HepG2 (cell line): ENCODE results near the gene BRK1. TPM values are rescaled to one million over a fixed set of nuclear protein-coding genes. Genes with fewer than 3 reads are reported as not detected.

ENCODE experiments used
- ARID3A ChIP-seq: IDR thresholded peaks from 2 replicates; pipeline ENCODE4 v1.6.1; 2012; ENCODE audit warnings: low read depth, low read length, improper control_type of control experiment
- FLYWCH1 ChIP-seq: sonication (generic); formaldehyde crosslinking; IDR thresholded peaks from 2 replicates; pipeline ENCODE4 v1.8.1; 2023; ENCODE audit warnings: mild to moderate bottlenecking, missing genetic modification reagents
- FOXO4 ChIP-seq: sonication (generic); formaldehyde crosslinking; conservative IDR thresholded peaks from 2 replicates; pipeline ENCODE4 v1.8.1; 2023; ENCODE audit warnings: missing genetic modification reagents
- MATR3 ChIP-seq: sonication (generic); formaldehyde crosslinking; IDR thresholded peaks from 2 replicates; pipeline ENCODE4 v1.4.0; 2020; ENCODE audit warnings: missing genetic modification reagents
- NRL ChIP-seq: sonication (generic); formaldehyde crosslinking; IDR thresholded peaks from 2 replicates; pipeline ENCODE4 v1.5.0; 2020; ENCODE audit warnings: missing genetic modification reagents, mild to moderate bottlenecking, moderate library complexity, borderline replicate concordance
- PRPF4 ChIP-seq: fragments of 200-400 bp; formaldehyde crosslinking; IDR thresholded peaks from 2 replicates; pipeline ENCODE4 v1.6.1; 2016; ENCODE audit warnings: low read length, low read depth; ENCODE audit not compliant: poor library complexity, severe bottlenecking
- RFXANK ChIP-seq: IDR thresholded peaks from 2 replicates; pipeline ENCODE4 v1.6.1; 2016
- TRIM24 ChIP-seq: sonication (generic); formaldehyde crosslinking; IDR thresholded peaks from 2 replicates; pipeline ENCODE4 v1.8.0; 2022; ENCODE audit warnings: mild to moderate bottlenecking, missing genetic modification reagents
- ZNF280D ChIP-seq: sonication (generic); formaldehyde crosslinking; IDR thresholded peaks from 2 replicates; pipeline ENCODE4 v1.5.1; 2020; ENCODE audit warnings: mild to moderate bottlenecking, missing genetic modification reagents
- ZNF318 ChIP-seq: sonication (generic); formaldehyde crosslinking; IDR thresholded peaks from 2 replicates; pipeline ENCODE4 v1.4.0; 2020; ENCODE audit warnings: mild to moderate bottlenecking, missing genetic modification reagents
- ZNF34 ChIP-seq: sonication (generic); formaldehyde crosslinking; IDR thresholded peaks from 2 replicates; pipeline ENCODE4 v1.4.0; 2020; ENCODE audit warnings: mild to moderate bottlenecking, missing genetic modification reagents, borderline replicate concordance
- ZNF44 ChIP-seq: sonication (generic); formaldehyde crosslinking; IDR thresholded peaks from 2 replicates; pipeline ENCODE4 v1.5.1; 2020; ENCODE audit warnings: mild to moderate bottlenecking, missing genetic modification reagents
- ZNF460 ChIP-seq: sonication (generic); formaldehyde crosslinking; IDR thresholded peaks from 2 replicates; pipeline ENCODE4 v1.5.1; 2020; ENCODE audit warnings: missing genetic modification reagents, mild to moderate bottlenecking, borderline replicate concordance
- ZNF766 ChIP-seq: sonication (generic); formaldehyde crosslinking; IDR thresholded peaks from 2 replicates; pipeline ENCODE4 v1.5.0; 2020; ENCODE audit warnings: missing genetic modification reagents, borderline replicate concordance
- ZNF878 ChIP-seq: sonication (generic); formaldehyde crosslinking; IDR thresholded peaks from 2 replicates; pipeline ENCODE4 v1.8.1; 2023; ENCODE audit warnings: mild to moderate bottlenecking, missing genetic modification reagents, moderate library complexity
- polyA plus RNA-seq, 8 experiments: library from polyadenylated mRNA; depleted of rRNA in 3 of 8; stranded (reverse) in 7 of 8; unstranded in 1 of 8; fragments of >200 nt; fragmentation: Illumina TruSeq in 4 of 8; extraction: Trizol in 4 of 8; gene quantifications; 2 replicates each; pipeline versions ENCODE4 v1.2.1 to v1.2.3, GENCODE V29; 2011 to 2016; ENCODE audit warnings: low read depth in 4 of 8, missing spikeins in 1 of 8, mixed read lengths in 1 of 8; ENCODE audit not compliant: insufficient read depth in 1 of 8
- total RNA-seq, 5 experiments: library from RNA; depleted of rRNA; stranded (reverse); fragments of >200 nt; fragmentation: Illumina TruSeq; extraction: Trizol; gene quantifications; 2 replicates each; pipeline ENCODE4 v1.2.3, GENCODE V29; 2016; ENCODE audit warnings: low read depth in 1 of 5

The BRK1 gene
- total and polyA plus RNA-seq, 2 of the 13 experiments (the other 11 are each of a cell fraction or from before 2014, with no cell fraction given), result 118 to 155 TPM

- no peak for TF ChIP-seq ZNF318 (CRISPR knock-in tag)
- TF ChIP-seq PRPF4, result peak; percentile 59
- no peak for TF ChIP-seq RFXANK (CRISPR knock-in tag)
- peak; percentile 42; the same call in 1 of the 2 replicates for TF ChIP-seq ZNF460 (CRISPR knock-in tag)
- no peak for TF ChIP-seq FLYWCH1 (CRISPR knock-in tag)
- no peak for TF ChIP-seq TRIM24
- no peak for TF ChIP-seq ZNF34
- no peak for TF ChIP-seq FOXO4 (CRISPR knock-in tag)
- TF ChIP-seq NRL (CRISPR knock-in tag), result no peak
- 0 out of 2 replicates have a peak, but pooled peaks have one; percentile 57 for TF ChIP-seq ZNF44
- no peak; the same call in 1 of the 2 replicates for TF ChIP-seq ZNF766 (CRISPR knock-in tag)
- TF ChIP-seq ZNF878 (CRISPR knock-in tag), result no peak
- no peak for TF ChIP-seq ZNF280D (CRISPR knock-in tag)
- TF ChIP-seq MATR3 (CRISPR knock-in tag), result no peak
- no peak for TF ChIP-seq ARID3A
These were observed 25.6 kb downstream of the BRK1 start (continued) for GRCh38 chr3:10140996-10141546.
